Measurements from ENCODE around the gene CCL22. TPM values are rescaled to one million over a fixed set of nuclear protein-coding genes. Genes with fewer than 3 reads are reported as not detected.

Gene CCL22
- total and polyA plus RNA-seq, 12 donors, result 0.07 to 0.60 TPM; not detected in 10

DNA sequence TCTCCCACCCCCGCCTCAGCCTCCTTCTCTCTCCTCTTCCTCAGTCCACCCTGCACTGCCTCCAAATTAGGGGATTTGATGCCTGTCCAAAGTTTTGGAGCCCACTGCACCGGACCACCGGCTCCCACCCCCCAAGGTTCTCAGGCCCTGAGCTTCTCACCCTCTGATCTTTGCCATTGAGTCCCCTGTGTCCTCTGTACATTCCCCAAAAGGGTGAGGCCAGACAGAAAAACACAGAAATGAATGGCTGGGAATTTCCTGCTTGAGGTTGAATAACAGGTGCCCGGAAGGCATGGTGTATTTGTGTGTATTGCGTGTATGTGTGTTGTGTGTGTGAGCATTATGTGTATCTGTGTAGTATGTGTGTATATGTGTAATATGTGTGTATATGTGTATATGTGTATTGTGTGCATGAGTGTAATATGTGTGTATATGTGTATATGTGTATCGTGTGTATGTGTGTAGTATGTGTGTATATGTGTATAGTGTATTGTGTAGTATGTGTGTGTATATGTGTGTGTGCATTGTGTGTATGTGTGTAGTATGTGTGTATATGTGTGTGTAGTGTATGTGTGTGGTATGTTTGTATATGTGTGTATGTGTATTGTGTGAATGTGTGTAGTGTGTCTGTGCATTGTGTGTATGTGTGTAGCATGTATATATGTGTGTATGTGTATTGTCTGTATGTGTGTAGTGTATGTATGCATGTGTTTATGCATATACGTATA, 29.9 kb downstream of the CCL22 start:
- no peak for ATAC-seq
- intact Hi-C loops (cut with DNase I), result no loop called here
- 73 to 77% methylated on average over 7 of the region's 7 CpGs for WGBS, 2 donors

GRCh38 chr16:57389087-57389468, 30.5 kb downstream of the CCL22 start:
- H3K9me3 ChIP-seq, result peaks cover 0 to 6% (median 0%) of the 10 kb centered on the region in 11 donors
- 95 to 97% methylated on average over 3 of the region's 3 CpGs for WGBS, 2 donors
- no peak overlapping the region for H3K27ac ChIP-seq
- no peaks in the 10 kb centered on the region for H3K27me3 ChIP-seq
- no peak overlapping the region for H3K4me3 ChIP-seq
- TF ChIP-seq, protein P1, sequence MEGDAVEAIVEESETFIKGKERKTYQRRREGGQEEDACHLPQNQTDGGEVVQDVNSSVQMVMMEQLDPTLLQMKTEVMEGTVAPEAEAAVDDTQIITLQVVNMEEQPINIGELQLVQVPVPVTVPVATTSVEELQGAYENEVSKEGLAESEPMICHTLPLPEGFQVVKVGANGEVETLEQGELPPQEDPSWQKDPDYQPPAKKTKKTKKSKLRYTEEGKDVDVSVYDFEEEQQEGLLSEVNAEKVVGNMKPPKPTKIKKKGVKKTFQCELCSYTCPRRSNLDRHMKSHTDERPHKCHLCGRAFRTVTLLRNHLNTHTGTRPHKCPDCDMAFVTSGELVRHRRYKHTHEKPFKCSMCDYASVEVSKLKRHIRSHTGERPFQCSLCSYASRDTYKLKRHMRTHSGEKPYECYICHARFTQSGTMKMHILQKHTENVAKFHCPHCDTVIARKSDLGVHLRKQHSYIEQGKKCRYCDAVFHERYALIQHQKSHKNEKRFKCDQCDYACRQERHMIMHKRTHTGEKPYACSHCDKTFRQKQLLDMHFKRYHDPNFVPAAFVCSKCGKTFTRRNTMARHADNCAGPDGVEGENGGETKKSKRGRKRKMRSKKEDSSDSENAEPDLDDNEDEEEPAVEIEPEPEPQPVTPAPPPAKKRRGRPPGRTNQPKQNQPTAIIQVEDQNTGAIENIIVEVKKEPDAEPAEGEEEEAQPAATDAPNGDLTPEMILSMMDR (IDR thresholded peaks at IDR 0.05), result no peak
- peaks cover under 1 to 69% (median 47%) of the 10 kb centered on the region in 9 donors for H3K4me1 ChIP-seq
- no peaks in the 10 kb centered on the region for H3K36me3 ChIP-seq
- DNase-seq (no peak), ATAC-seq (no peak)
- intact Hi-C loops (cut with DNase I), result no loop called here

More for the DNA sequence above, 29.9 kb downstream of the CCL22 start:
- H3K9me3 ChIP-seq, result peaks cover 0 to 6% (median 0%) of the 10 kb centered on the region in 11 donors
- no peak overlapping the region for H3K4me3 ChIP-seq
- no peaks in the 10 kb centered on the region for H3K36me3 ChIP-seq
- peaks cover 4 to 74% (median 53%) of the 10 kb centered on the region in 9 donors for H3K4me1 ChIP-seq
- H3K27me3 ChIP-seq, result no peaks in the 10 kb centered on the region
- DNase-seq, result no peak
- no peak overlapping the region for H3K27ac ChIP-seq
- TF ChIP-seq, protein P1 (IDR thresholded peaks at IDR 0.05), result no peak

- no peak for DNase-seq
- H3K4me3 ChIP-seq, result no peak overlapping the region
- ATAC-seq, result peak in 5 of 8 donors; percentile 30 to 62 (median 49)
- no peaks in the 10 kb centered on the region for H3K36me3 ChIP-seq
- peaks cover 0 to 6% (median 0%) of the 10 kb centered on the region in 11 donors for H3K9me3 ChIP-seq
- intact Hi-C loops (cut with DNase I), result no loop called here
- no peaks in the 10 kb centered on the region for H3K27me3 ChIP-seq
- 61 to 63% methylated on average over 5 of the region's 5 CpGs for WGBS, 2 donors
- H3K27ac ChIP-seq, result peak overlapping the region in 4 of 10 donors; percentile 7 to 60 (median 14)
- H3K4me1 ChIP-seq, result peaks cover 0 to 52% (median 40%) of the 10 kb centered on the region in 9 donors
- TF ChIP-seq, protein P1 (IDR thresholded peaks at IDR 0.05), result no peak
Measured at GRCh38 chr16:57390636-57391295, 32.2 kb downstream of the CCL22 start.

DNA sequence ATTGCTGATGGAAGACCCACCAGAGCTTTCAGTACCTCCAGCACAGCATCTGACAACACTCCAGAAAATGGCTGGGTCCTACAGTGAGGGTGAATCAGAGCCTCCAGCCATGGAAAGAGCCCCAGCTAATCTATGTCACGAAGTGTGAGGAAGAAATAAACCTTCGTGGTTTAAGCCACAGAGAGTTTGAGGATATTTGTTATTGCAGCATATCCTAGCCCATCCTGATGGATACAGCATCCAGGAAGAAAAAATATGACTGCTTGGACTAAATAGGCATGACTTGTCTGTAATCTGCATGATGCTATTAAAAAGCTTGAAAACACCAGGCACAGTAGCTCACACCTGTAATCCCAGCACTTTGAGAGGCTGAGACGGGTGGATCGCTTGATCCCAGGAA, 32.7 kb downstream of the CCL22 start:
- intact Hi-C loops (cut with DNase I), result no loop called here
- Histone ChIP-seq H3K27me3 (no peaks in the 10 kb centered on the region), H3K36me3 (no peaks in the 10 kb centered on the region), H3K4me3 (no peak overlapping the region), H3K27ac (peak overlapping the region in 3 of 10 donors; percentile 6 to 60 (median 7)), H3K4me1 (peaks cover 0 to 47% (median 37%) of the 10 kb centered on the region in 9 donors), H3K9me3 (peaks cover 0 to 6% (median 0%) of the 10 kb centered on the region in 11 donors)
- TF ChIP-seq, protein P1 (IDR thresholded peaks at IDR 0.05), result no peak
- ATAC-seq (peak in 3 of 8 donors; percentile 29 to 35 (median 35)), DNase-seq (no peak)
- 70 to 71% methylated on average over 4 of the region's 4 CpGs for WGBS, 2 donors
